MM.1S (cell line): Measurements from ENCODE around the gene PLEKHG4.

ENCODE experiments used
- DNase-seq: peaks from one replicate; pipeline ENCODE4 v3.0.0-alpha.2; 2015
- H2AFZ ChIP-seq: fragments of 300-600 bp; sonication (generic); 2 replicates; pipeline ENCODE4 v1.6.0; 2016; ENCODE audit warnings: antibody characterized with exemption, low read length
- H3F3A ChIP-seq: fragments of 300-600 bp; sonication (generic); 2 replicates; pipeline ENCODE4 v1.6.1; 2016; ENCODE audit warnings: mild to moderate bottlenecking, antibody characterized with exemption, low read length, moderate library complexity, mixed read lengths; ENCODE audit not compliant: insufficient read depth
- H3K27ac ChIP-seq: fragments of 300-600 bp; sonication (generic); 2 replicates; pipeline ENCODE4 v1.5.1; 2016; ENCODE audit warnings: mild to moderate bottlenecking, low read length
- H3K27me3 ChIP-seq: fragments of 300-600 bp; sonication (generic); replicated peaks from 2 replicates; pipeline ENCODE4 v1.6.0; 2016; ENCODE audit warnings: low read length; ENCODE audit not compliant: insufficient read depth
- H3K36me3 ChIP-seq: fragments of 300-600 bp; sonication (generic); replicated peaks from 2 replicates; pipeline ENCODE4 v1.6.1; 2016; ENCODE audit warnings: mild to moderate bottlenecking, low read length, mixed read lengths; ENCODE audit not compliant: insufficient read depth
- H3K4me1 ChIP-seq: fragments of 300-600 bp; sonication (generic); 2 replicates; pipeline ENCODE4 v1.6.1; 2016; ENCODE audit warnings: low read length, mixed read lengths
- H3K4me2 ChIP-seq: fragments of 300-600 bp; sonication (generic); 2 replicates; pipeline ENCODE4 v1.6.0; 2016; ENCODE audit warnings: low read depth, low read length
- H3K4me3 ChIP-seq: fragments of 300-600 bp; sonication (generic); 2 replicates; pipeline ENCODE4 v1.5.1; 2016; ENCODE audit warnings: low read length, mixed read lengths
- H3K79me2 ChIP-seq: fragments of 300-600 bp; sonication (generic); 2 replicates; pipeline ENCODE4 v1.6.1; 2016; ENCODE audit warnings: mixed run types, low read length, mixed read lengths
- H3K9ac ChIP-seq: fragments of 300-600 bp; sonication (generic); 2 replicates; pipeline ENCODE4 v1.6.1; 2016; ENCODE audit warnings: low read length, mixed read lengths
- H3K9me2 ChIP-seq: fragments of 300-600 bp; sonication (generic); replicated peaks from 2 replicates; pipeline ENCODE4 v1.6.1; 2016; ENCODE audit warnings: mild to moderate bottlenecking, low read length, mixed read lengths; ENCODE audit not compliant: insufficient read depth
- H3K9me3 ChIP-seq: fragments of 300-600 bp; sonication (generic); replicated peaks from 2 replicates; pipeline ENCODE4 v1.6.1; 2016; ENCODE audit warnings: mild to moderate bottlenecking, low read length, mixed read lengths; ENCODE audit not compliant: insufficient read depth
- H4K20me1 ChIP-seq: fragments of 300-600 bp; sonication (generic); 2 replicates; pipeline ENCODE4 v1.6.1; 2016; ENCODE audit warnings: mild to moderate bottlenecking, low read length, moderate library complexity, mixed read lengths; ENCODE audit not compliant: insufficient read depth
- CTCF ChIP-seq: fragments of 300-600 bp; sonication (generic); IDR thresholded peaks from 2 replicates; pipeline ENCODE4 v1.5.1; 2016; ENCODE audit warnings: antibody characterized with exemption, low read length, mixed read lengths
- EZH2 ChIP-seq: fragments of 300-600 bp; sonication (generic); optimal IDR thresholded peaks from 2 replicates; pipeline ENCODE3; 2017; ENCODE audit warnings: low read depth, mild to moderate bottlenecking, antibody characterized with exemption, low read length, mixed read lengths
- EZH2phosphoT487 ChIP-seq: fragments of 300-600 bp; sonication (generic); IDR thresholded peaks from 2 replicates; pipeline ENCODE4 v1.6.1; 2018; ENCODE audit warnings: antibody characterized with exemption, low read length

PLEKHG4 gene

GRCh38 chr16:67311607-67312488 lies 32.5 kb downstream of the PLEKHG4 start:
- Histone ChIP-seq H3K4me3 (no peak overlapping the region), H3K9me3 (no peaks in the 10 kb centered on the region), H2AFZ (no peak overlapping the region), H4K20me1 (no peaks in the 10 kb centered on the region), H3K4me1 (no peaks in the 10 kb centered on the region), H3K27ac (no peak overlapping the region), H3K79me2 (no peaks in the 10 kb centered on the region), H3K36me3 (no peaks in the 10 kb centered on the region), H3K4me2 (no peak overlapping the region), H3K27me3 (no peaks in the 10 kb centered on the region), H3F3A (no peaks in the 10 kb centered on the region), H3K9ac (no peak overlapping the region), H3K9me2 (no peaks in the 10 kb centered on the region)
- TF ChIP-seq CTCF (no peak), EZH2phosphoT487 (no peak), EZH2 (no peak)
- no peak for DNase-seq

- no peaks in the 10 kb centered on the region for H4K20me1 ChIP-seq
- DNase-seq, result no peak
- TF ChIP-seq EZH2phosphoT487 (no peak), CTCF (no peak), EZH2 (no peak)
- no peaks in the 10 kb centered on the region for H3K4me1 ChIP-seq
- no peak overlapping the region for H3K9ac ChIP-seq
- H2AFZ ChIP-seq, result no peak overlapping the region
- H3K27ac ChIP-seq, result no peak overlapping the region
- H3K36me3 ChIP-seq, result no peaks in the 10 kb centered on the region
- no peaks in the 10 kb centered on the region for H3K27me3 ChIP-seq
- no peak overlapping the region for H3K4me3 ChIP-seq
- no peak overlapping the region for H3K4me2 ChIP-seq
- no peaks in the 10 kb centered on the region for H3K9me2 ChIP-seq
- no peaks in the 10 kb centered on the region for H3F3A ChIP-seq
- H3K9me3 ChIP-seq, result no peaks in the 10 kb centered on the region
- no peaks in the 10 kb centered on the region for H3K79me2 ChIP-seq
Measured at GRCh38 chr16:67312719-67313118, 33.4 kb downstream of the PLEKHG4 start.

- Histone ChIP-seq H3K4me2 (no peak overlapping the region), H3K4me3 (no peak overlapping the region), H3K27ac (no peak overlapping the region), H3K79me2 (no peaks in the 10 kb centered on the region), H3K9me2 (no peaks in the 10 kb centered on the region), H3K27me3 (no peaks in the 10 kb centered on the region), H3K4me1 (no peaks in the 10 kb centered on the region), H3K36me3 (no peaks in the 10 kb centered on the region), H2AFZ (no peak overlapping the region), H4K20me1 (no peaks in the 10 kb centered on the region), H3K9ac (no peak overlapping the region), H3K9me3 (no peaks in the 10 kb centered on the region), H3F3A (no peaks in the 10 kb centered on the region)
- TF ChIP-seq EZH2phosphoT487 (no peak), EZH2 (no peak), CTCF (no peak)
- DNase-seq, result no peak
Measured at GRCh38 chr16:67317853-67318252, 38.5 kb downstream of the PLEKHG4 start.
